ENCODE measurements around the gene BCL2L1. TPM values are rescaled to one million over a fixed set of nuclear protein-coding genes. Genes with fewer than 3 reads are reported as not detected.
"Not testable (repeated sequence)": the region's sequence is repeated elsewhere in the genome, so short reads cannot be mapped to it uniquely, and the experiment has no call there.

The BCL2L1 gene
- total RNA-seq, 2 donors from 2014 or later, result 120 to 152 TPM

GRCh38 chr20:31747640-31748039 is 25.0 kb upstream of the BCL2L1 start:
- ATAC-seq (replicated peaks in 1 of 2) (no peak), DNase-seq (no peak)
- Mint-ChIP-seq H3K27ac (no peak overlapping the region), H3K9me3 (no peaks in the 10 kb centered on the region), H3K4me3 (no peak overlapping the region), H3K36me3 (ENCODE audit: insufficient read depth in 2 of 2) (peaks cover 4 to 21% of the 10 kb centered on the region in 2 donors), H3K4me1 (ENCODE audit: low read depth) (peaks cover 21% of the 10 kb centered on the region), H3K27me3 (ENCODE audit: low read depth) (no peaks in the 10 kb centered on the region)

GRCh38 chr20:31747028-31747427 is 24.4 kb upstream of the BCL2L1 start:
- Mint-ChIP-seq H3K4me1 (ENCODE audit: low read depth) (peaks cover 21% of the 10 kb centered on the region), H3K36me3 (ENCODE audit: insufficient read depth in 2 of 2) (peaks cover 4 to 25% of the 10 kb centered on the region in 2 donors)
- not testable (repeated sequence) for ATAC-seq (replicated peaks in 1 of 2); DNase-seq; H3K27me3 Mint-ChIP-seq (ENCODE audit: low read depth); H3K9me3 Mint-ChIP-seq; H3K4me3 Mint-ChIP-seq; H3K27ac Mint-ChIP-seq

GRCh38 chr20:31746068-31746878 is 23.6 kb upstream of the BCL2L1 start:
- Mint-ChIP-seq H3K27ac (no peak overlapping the region), H3K9me3 (no peaks in the 10 kb centered on the region), H3K27me3 (ENCODE audit: low read depth) (no peaks in the 10 kb centered on the region), H3K4me1 (ENCODE audit: low read depth) (peaks cover 21% of the 10 kb centered on the region), H3K36me3 (ENCODE audit: insufficient read depth in 2 of 2) (peaks cover 4 to 25% of the 10 kb centered on the region in 2 donors), H3K4me3 (no peak overlapping the region)
- DNase-seq (no peak), ATAC-seq (replicated peaks in 1 of 2) (peak in 1 of 2 donors; percentile 33)

GRCh38 chr20:31740656-31741323 is 18.1 kb upstream of the BCL2L1 start:
- peaks cover 2 to 18% of the 10 kb centered on the region in 2 donors for H3K36me3 Mint-ChIP-seq (ENCODE audit: insufficient read depth in 2 of 2)
- no peak for DNase-seq
- no peak overlapping the region for H3K4me3 Mint-ChIP-seq
- H3K4me1 Mint-ChIP-seq (ENCODE audit: low read depth), result peaks cover 11% of the 10 kb centered on the region
- no peak overlapping the region for H3K27ac Mint-ChIP-seq
- no peaks in the 10 kb centered on the region for H3K9me3 Mint-ChIP-seq
- no peaks in the 10 kb centered on the region for H3K27me3 Mint-ChIP-seq (ENCODE audit: low read depth)
- ATAC-seq (replicated peaks in 1 of 2), result no peak

- Mint-ChIP-seq H3K36me3 (ENCODE audit: insufficient read depth in 2 of 2) (peaks cover 2 to 13% of the 10 kb centered on the region in 2 donors), H3K9me3 (no peaks in the 10 kb centered on the region), H3K4me1 (ENCODE audit: low read depth) (peaks cover 5% of the 10 kb centered on the region), H3K4me3 (no peak overlapping the region), H3K27me3 (ENCODE audit: low read depth) (no peaks in the 10 kb centered on the region), H3K27ac (no peak overlapping the region)
- DNase-seq (peak; percentile 40 to 52), ATAC-seq (replicated peaks in 1 of 2) (peak; percentile 62 to 67)
These were observed 17.5 kb upstream of the BCL2L1 start for GRCh38 chr20:31740208-31740607.

- Mint-ChIP-seq H3K9me3 (no peaks in the 10 kb centered on the region), H3K27me3 (ENCODE audit: low read depth) (no peaks in the 10 kb centered on the region), H3K36me3 (ENCODE audit: insufficient read depth in 2 of 2) (peaks cover 2 to 11% of the 10 kb centered on the region in 2 donors), H3K4me3 (no peak overlapping the region), H3K27ac (no peak overlapping the region), H3K4me1 (ENCODE audit: low read depth) (peaks cover 3% of the 10 kb centered on the region)
- DNase-seq, result no peak
- peak in 1 of 2 donors; percentile 4 for ATAC-seq (replicated peaks in 1 of 2)
These were observed 16.9 kb upstream of the BCL2L1 start for GRCh38 chr20:31739550-31739977.

- H3K27me3 Mint-ChIP-seq (ENCODE audit: low read depth), result peaks cover 3% of the 10 kb centered on the region
- H3K36me3 Mint-ChIP-seq (ENCODE audit: insufficient read depth in 2 of 2), result peaks cover 0 to 7% of the 10 kb centered on the region in 2 donors
- no peak within 1 kb of the TSS for H3K27ac Mint-ChIP-seq
- DNase-seq (peak; percentile 85 to 88), ATAC-seq (replicated peaks in 1 of 2) (peak; percentile 96 to 97)
- H3K9me3 Mint-ChIP-seq, result no peaks in the 10 kb centered on the region
- H3K4me1 Mint-ChIP-seq (ENCODE audit: low read depth), result no peaks in the 10 kb centered on the region
- H3K4me3 Mint-ChIP-seq, result no peak within 1 kb of the TSS
These were observed 16.3 kb upstream of the BCL2L1 start, which contains the start of gene TPX2 for GRCh38 chr20:31738729-31739549. Gene TPX2 (plus strand): TSS chr20:31739290. CDS start chr20:31757477, 18,187 bp downstream.

GRCh38 chr20:31731321-31731717 is 8.7 kb upstream of the BCL2L1 start:
- ATAC-seq (replicated peaks in 1 of 2), result no peak
- Mint-ChIP-seq H3K27ac (no peak overlapping the region), H3K4me1 (ENCODE audit: low read depth) (no peaks in the 10 kb centered on the region), H3K36me3 (ENCODE audit: insufficient read depth in 2 of 2) (no peaks in the 10 kb centered on the region), H3K27me3 (ENCODE audit: low read depth) (peaks cover 8% of the 10 kb centered on the region), H3K9me3 (no peaks in the 10 kb centered on the region), H3K4me3 (no peak overlapping the region)
- no peak for DNase-seq

DNA sequence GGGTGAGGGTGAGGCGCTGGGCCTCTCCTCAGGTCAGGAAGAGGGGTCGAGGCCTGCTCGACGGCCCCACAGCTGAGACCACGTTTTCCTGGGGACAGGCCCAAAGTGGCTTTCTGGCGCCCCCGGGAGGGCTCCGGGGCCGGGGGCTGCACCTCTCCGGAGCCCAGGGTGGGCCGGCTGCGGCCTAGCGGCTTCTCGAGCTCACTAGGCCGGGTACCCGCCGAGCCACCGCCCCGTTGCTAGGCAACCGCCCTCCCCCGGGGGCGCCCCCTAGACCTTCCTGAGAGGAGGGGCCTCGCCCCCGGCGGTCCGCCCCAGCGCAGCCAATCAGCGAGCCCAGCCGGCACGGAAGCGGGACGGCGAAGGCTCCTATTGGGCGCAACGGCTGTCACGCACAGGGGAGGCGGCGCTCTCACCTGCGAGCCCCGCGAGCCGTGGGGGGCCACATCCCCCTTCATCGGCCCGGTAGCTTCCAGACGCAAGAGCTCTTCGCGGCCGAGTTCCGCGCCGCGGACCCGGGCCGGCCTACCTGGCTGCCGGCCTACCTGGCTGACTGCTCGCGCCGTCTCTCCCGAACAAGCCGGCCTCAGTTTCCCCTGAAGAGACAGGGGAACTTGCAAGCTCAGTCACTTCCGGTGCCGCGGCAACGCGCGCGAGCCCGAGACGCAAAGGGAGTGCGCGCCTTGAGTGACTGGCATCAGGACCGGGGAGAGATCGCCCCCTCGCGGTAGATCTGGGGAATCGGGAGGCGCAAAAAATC is 831 bp upstream of the BCL2L1 start:
- H3K27ac Mint-ChIP-seq, result peak overlapping the region; percentile 83
- no peaks in the 10 kb centered on the region for H3K9me3 Mint-ChIP-seq
- DNase-seq, result peak; percentile 99
- peaks cover 13% of the 10 kb centered on the region for H3K4me1 Mint-ChIP-seq (ENCODE audit: low read depth)
- H3K36me3 Mint-ChIP-seq (ENCODE audit: insufficient read depth in 2 of 2), result peaks cover 26 to 31% of the 10 kb centered on the region in 2 donors
- H3K4me3 Mint-ChIP-seq, result peak overlapping the region; percentile 95 to 96
- ATAC-seq (replicated peaks in 1 of 2), result peak; percentile 88 to 90
- no peaks in the 10 kb centered on the region for H3K27me3 Mint-ChIP-seq (ENCODE audit: low read depth)

DNA sequence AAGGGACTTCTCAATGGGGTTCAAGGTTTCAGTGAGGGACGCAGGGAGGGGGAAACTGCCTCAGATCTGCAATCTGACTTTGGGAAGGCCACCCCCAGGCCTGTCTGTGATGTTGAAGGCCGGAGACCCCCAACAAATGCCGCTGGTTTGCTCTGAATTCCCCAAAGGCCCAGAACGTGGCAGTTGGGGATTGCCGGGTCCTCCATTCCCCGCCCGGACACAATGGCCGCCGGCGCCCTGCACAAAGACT is 326 bp upstream of the BCL2L1 start:
- peak overlapping the region; percentile 95 to 96 for H3K4me3 Mint-ChIP-seq
- DNase-seq, result no peak
- H3K27me3 Mint-ChIP-seq (ENCODE audit: low read depth), result no peaks in the 10 kb centered on the region
- H3K4me1 Mint-ChIP-seq (ENCODE audit: low read depth), result peaks cover 14% of the 10 kb centered on the region
- H3K27ac Mint-ChIP-seq, result peak overlapping the region; percentile 83
- H3K9me3 Mint-ChIP-seq, result no peaks in the 10 kb centered on the region
- no peak for ATAC-seq (replicated peaks in 1 of 2)
- peaks cover 26 to 32% of the 10 kb centered on the region in 2 donors for H3K36me3 Mint-ChIP-seq (ENCODE audit: insufficient read depth in 2 of 2)

DNA sequence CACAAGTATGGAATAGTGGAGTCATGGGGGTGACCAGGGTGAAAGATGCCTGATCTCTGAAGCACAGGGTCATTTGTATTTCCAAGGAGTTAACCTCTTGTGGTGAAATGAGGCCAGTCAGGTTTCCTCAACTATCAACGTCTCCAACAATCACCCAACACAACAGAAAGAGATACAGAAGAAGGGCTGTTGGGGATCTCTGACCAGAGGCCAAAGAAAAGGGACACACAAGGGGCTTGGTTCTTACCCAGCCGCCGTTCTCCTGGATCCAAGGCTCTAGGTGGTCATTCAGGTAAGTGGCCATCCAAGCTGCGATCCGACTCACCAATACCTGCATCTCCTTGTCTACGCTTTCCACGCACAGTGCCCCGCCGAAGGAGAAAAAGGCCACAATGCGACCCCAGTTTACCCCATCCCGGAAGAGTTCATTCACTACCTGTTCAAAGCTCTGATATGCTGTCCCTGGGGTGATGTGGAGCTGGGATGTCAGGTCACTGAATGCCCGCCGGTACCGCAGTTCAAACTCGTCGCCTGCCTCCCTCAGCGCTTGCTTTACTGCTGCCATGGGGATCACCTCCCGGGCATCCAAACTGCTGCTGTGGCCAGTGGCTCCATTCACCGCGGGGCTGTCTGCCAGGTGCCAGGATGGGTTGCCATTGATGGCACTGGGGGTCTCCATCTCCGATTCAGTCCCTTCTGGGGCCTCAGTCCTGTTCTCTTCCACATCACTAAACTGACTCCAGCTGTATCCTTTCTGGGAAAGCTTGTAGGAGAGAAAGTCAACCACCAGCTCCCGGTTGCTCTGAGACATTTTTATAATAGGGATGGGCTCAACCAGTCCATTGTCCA is 1.0 kb downstream of the BCL2L1 start:
- Mint-ChIP-seq H3K4me1 (ENCODE audit: low read depth) (peaks cover 27% of the 10 kb centered on the region), H3K27me3 (ENCODE audit: low read depth) (no peaks in the 10 kb centered on the region), H3K36me3 (ENCODE audit: insufficient read depth in 2 of 2) (peaks cover 31 to 42% of the 10 kb centered on the region in 2 donors), H3K27ac (peak overlapping the region; percentile 83), H3K9me3 (no peaks in the 10 kb centered on the region), H3K4me3 (peak overlapping the region; percentile 95 to 96)
- no peak for ATAC-seq (replicated peaks in 1 of 2)
- peak; percentile 28 to 41 for DNase-seq

All from activated T-cell treated with anti-CD3 and anti-CD28 coated beads, Interleukin-2, amount 50 U/mL, for 72 hours (primary cell).